ENCODE data around the gene SERPINE1. TPM values are rescaled to one million over a fixed set of nuclear protein-coding genes. Genes with fewer than 3 reads are reported as not detected.

The SERPINE1 gene
- total and polyA plus RNA-seq, 2 of the 13 experiments (the other 11 are each of a cell fraction or from before 2014, with no cell fraction given), result 21.2 to 1,576 TPM

GRCh38 chr7:101166648-101166908 lies 39.7 kb downstream of the SERPINE1 start:
- POLR2A ChIA-PET, result interaction anchor here (1.1 kb wide), 1 partner anchor 16 kb away, joined by 4 read pairs; no protein-coding TSS in a partner anchor
- Histone ChIP-seq H3K4me3 (replicated peaks in 1 of 3; ENCODE audit: insufficient read depth in 1 of 3, low read depth in 2 of 3, low read length in 3 of 3) (no peak overlapping the region), H3K4me2 (ENCODE audit: low read depth, low read length) (no peak overlapping the region), H4K20me1 (ENCODE audit: insufficient read depth, low read length) (peaks cover 9% of the 10 kb centered on the region; the same call in 1 of the 2 replicates), H2AFZ (ENCODE audit: low read length) (no peak overlapping the region), H3K9me3 (ENCODE audit: low read length) (no peaks in the 10 kb centered on the region), H3K27ac (ENCODE audit: extremely low read length, insufficient read depth, low read length) (no peak overlapping the region), H3K27me3 (ENCODE audit: control insufficient read depth in 1 of 2, insufficient read depth in 2 of 2, low read length in 2 of 2) (peaks cover 5 to 63% of the 10 kb centered on the region in 2 experiments; a peak in 4 of 5 replicates), H3K79me2 (ENCODE audit: insufficient read depth, low read length) (no peaks in the 10 kb centered on the region), H3K9ac (ENCODE audit: insufficient read depth, low read depth, low read length) (no peak overlapping the region), H3K36me3 (replicated peaks in 1 of 2; ENCODE audit: control insufficient read depth in 1 of 2, insufficient read depth in 2 of 2, low read length in 2 of 2) (no peaks in the 10 kb centered on the region), H3K4me1 (ENCODE audit: insufficient read depth, low read length) (peaks cover 44% of the 10 kb centered on the region)
- in situ Hi-C loops (cut with HindIII; ENCODE audit: extremely low pct_ligation_motif_present, low pct_unique_long_range_greater_than_20kb) (no loop called here), intact Hi-C loops (cut with micrococcal nuclease; ENCODE audit: unreplicated experiment) (no loop called here)
- ATAC-seq (no peak), FAIRE-seq (no peak), DNase-seq (ENCODE audit: low spot score) (no peak)
- no TSS peak for BruUV-seq (replicated peaks)
- CTCF ChIA-PET (ENCODE audit: low intra/inter-chr PET ratio, low total read pairs), result no interaction called here
- WGBS (ENCODE audit: low lambda C conversion rate), result 15% methylated on average over 11 of the region's 11 CpGs
- no peak for TF ChIP-seq HOXA7 (CRISPR knock-in tag; IDR thresholded peaks at IDR 0.05)
- no peak for TF ChIP-seq PHF20 (CRISPR knock-in tag; IDR thresholded peaks at IDR 0.05)
- no peak for TF ChIP-seq MXD1 (CRISPR knock-in tag; IDR thresholded peaks at IDR 0.05)
- TF ChIP-seq XRCC5 (optimal IDR thresholded peaks at IDR 0.05; ENCODE audit: low read length), result no peak
- TF ChIP-seq HOXA9 (CRISPR knock-in tag; IDR thresholded peaks at IDR 0.05; ENCODE audit: borderline replicate concordance), result no peak
- no peak for TF ChIP-seq ZNF609 (CRISPR knock-in tag; IDR thresholded peaks at IDR 0.05; ENCODE audit: borderline replicate concordance)
- no peak for TF ChIP-seq ZBTB42 (CRISPR knock-in tag; IDR thresholded peaks at IDR 0.05)
- no peak for TF ChIP-seq TBL1XR1 (IDR thresholded peaks at IDR 0.05; ENCODE audit: borderline replicate concordance, low read length, partially characterized antibody)
- no peak for TF ChIP-seq GTF3A (CRISPR knock-in tag; conservative IDR thresholded peaks at IDR 0.05)
- no peak for TF ChIP-seq ZNF775 (CRISPR knock-in tag; IDR thresholded peaks at IDR 0.05; ENCODE audit: borderline replicate concordance)
- no peak for TF ChIP-seq ZNF547 (CRISPR knock-in tag; IDR thresholded peaks at IDR 0.05)
- no peak for TF ChIP-seq NR2F2 (IDR thresholded peaks at IDR 0.05; ENCODE audit: borderline replicate concordance, low read depth)
- TF ChIP-seq TMF1 (CRISPR knock-in tag; IDR thresholded peaks at IDR 0.05; ENCODE audit: low read depth), result no peak
- TF ChIP-seq ZBTB7B (CRISPR knock-in tag; IDR thresholded peaks at IDR 0.05), result no peak
- TF ChIP-seq, protein P1, sequence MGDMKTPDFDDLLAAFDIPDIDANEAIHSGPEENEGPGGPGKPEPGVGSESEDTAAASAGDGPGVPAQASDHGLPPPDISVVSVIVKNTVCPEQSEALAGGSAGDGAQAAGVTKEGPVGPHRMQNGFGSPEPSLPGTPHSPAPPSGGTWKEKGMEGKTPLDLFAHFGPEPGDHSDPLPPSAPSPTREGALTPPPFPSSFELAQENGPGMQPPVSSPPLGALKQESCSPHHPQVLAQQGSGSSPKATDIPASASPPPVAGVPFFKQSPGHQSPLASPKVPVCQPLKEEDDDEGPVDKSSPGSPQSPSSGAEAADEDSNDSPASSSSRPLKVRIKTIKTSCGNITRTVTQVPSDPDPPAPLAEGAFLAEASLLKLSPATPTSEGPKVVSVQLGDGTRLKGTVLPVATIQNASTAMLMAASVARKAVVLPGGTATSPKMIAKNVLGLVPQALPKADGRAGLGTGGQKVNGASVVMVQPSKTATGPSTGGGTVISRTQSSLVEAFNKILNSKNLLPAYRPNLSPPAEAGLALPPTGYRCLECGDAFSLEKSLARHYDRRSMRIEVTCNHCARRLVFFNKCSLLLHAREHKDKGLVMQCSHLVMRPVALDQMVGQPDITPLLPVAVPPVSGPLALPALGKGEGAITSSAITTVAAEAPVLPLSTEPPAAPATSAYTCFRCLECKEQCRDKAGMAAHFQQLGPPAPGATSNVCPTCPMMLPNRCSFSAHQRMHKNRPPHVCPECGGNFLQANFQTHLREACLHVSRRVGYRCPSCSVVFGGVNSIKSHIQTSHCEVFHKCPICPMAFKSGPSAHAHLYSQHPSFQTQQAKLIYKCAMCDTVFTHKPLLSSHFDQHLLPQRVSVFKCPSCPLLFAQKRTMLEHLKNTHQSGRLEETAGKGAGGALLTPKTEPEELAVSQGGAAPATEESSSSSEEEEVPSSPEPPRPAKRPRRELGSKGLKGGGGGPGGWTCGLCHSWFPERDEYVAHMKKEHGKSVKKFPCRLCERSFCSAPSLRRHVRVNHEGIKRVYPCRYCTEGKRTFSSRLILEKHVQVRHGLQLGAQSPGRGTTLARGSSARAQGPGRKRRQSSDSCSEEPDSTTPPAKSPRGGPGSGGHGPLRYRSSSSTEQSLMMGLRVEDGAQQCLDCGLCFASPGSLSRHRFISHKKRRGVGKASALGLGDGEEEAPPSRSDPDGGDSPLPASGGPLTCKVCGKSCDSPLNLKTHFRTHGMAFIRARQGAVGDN (CRISPR knock-in tag; IDR thresholded peaks at IDR 0.05), result no peak
- no peak for TF ChIP-seq THAP7 (CRISPR knock-in tag; IDR thresholded peaks at IDR 0.05)

All from HepG2 (cell line).